HG03025 (cell line): ENCODE results near the gene ATP1B2.
A peak's percentile ranks its signal among the peaks of the same experiment; 100 is the strongest.

Experiments used
- ATAC-seq: cut with Tn5 transposase; IDR thresholded peaks from one replicate; pipeline ENCODE4 v1.9.1; 2021; ENCODE audit warnings: mild to moderate bottlenecking, moderate library complexity; ENCODE audit not compliant: unreplicated experiment, low FRiP score

ATP1B2 gene

GRCh38 chr17:7677388-7678067, 26.8 kb downstream of the ATP1B2 start:
- ATAC-seq = no peak

- no peak for ATAC-seq
Observed at GRCh38 chr17:7684851-7685532, 34.3 kb downstream of the ATP1B2 start.

GRCh38 chr17:7685533-7686221, 35.0 kb downstream of the ATP1B2 start:
- peak; percentile 32 for ATAC-seq

DNA sequence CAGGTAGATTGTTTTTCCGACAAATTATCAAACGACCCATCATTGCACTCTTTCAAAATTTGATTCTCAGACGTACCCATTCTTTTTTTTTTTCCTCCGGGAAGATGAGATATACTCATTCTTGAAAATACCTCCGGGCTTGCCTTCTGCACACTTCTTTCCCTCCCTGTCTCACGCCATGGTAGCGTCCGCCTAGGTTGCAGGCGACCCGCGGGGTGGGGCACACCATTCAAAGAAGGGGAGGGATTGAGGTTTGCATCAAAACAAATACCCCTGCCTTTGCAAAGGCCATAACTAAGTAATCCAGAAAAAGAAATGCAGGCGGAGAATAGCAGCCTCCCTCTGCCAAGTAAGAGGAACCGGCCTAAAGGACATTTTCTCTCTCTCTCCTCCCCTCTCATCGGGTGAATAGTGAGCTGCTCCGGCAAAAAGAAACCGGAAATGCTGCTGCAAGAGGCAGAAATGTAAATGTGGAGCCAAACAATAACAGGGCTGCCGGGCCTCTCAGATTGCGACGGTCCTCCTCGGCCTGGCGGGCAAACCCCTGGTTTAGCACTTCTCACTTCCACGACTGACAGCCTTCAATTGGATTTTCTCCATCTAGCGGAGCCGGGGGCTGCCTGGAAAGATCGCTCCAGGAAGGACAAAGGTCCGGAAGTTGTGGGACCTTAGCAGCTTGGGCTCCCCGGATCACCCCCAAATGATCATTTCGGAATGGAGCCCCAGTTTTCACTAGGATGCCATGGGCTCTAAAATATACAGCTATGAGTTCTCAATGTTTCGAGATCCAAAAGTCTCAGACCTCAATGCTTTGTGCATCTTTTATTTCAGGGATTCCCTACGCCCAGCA, 35.7 kb downstream of the ATP1B2 start:
- peak; percentile 51 for ATAC-seq

DNA sequence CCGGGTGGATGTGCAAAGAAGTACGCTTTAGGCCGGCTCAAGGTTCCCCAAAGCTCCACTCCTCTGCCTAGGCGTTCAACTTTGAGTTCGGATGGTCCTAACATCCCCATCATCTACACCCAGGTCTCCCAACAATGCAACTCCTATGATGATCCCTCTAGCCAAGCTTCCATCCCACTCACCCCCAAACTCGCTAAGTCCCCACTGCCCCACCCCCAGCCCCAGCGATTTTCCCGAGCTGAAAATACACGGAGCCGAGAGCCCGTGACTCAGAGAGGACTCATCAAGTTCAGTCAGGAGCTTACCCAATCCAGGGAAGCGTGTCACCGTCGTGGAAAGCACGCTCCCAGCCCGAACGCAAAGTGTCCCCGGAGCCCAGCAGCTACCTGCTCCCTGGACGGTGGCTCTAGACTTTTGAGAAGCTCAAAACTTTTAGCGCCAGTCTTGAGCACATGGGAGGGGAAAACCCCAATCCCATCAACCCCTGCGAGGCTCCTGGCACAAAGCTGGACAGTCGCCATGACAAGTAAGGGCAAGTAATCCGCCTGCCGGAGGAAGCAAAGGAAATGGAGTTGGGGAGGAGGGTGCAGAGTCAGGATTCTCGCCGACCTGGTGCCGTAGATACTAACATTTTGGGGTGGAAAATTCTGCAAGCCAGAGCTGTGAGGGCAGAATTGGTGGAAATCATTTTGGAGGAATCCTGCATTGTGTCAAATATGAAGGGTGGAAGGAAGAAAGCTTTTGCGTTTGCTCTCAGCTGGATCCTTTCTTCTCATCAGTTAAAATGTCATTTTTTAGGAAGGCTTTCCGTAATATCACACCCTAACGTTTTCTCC, 36.6 kb downstream of the ATP1B2 start, which contains the start of gene TP53:
TSS of gene TP53 (minus strand) at position 419 of the 836 bp plus-strand sequence. CDS start 10,896 bp downstream, outside the sequence.
- no peak for ATAC-seq

- peak; percentile 58 for ATAC-seq
Observed at GRCh38 chr17:7687908-7688807, 37.4 kb downstream of the ATP1B2 start, which contains the start of gene WRAP53. WRAP53 (plus strand) TSS chr17:7688477; CDS start chr17:7688649, 172 bp downstream.

- ATAC-seq = no peak
Observed at GRCh38 chr17:7688808-7689316, 38.1 kb downstream of the ATP1B2 start.

DNA sequence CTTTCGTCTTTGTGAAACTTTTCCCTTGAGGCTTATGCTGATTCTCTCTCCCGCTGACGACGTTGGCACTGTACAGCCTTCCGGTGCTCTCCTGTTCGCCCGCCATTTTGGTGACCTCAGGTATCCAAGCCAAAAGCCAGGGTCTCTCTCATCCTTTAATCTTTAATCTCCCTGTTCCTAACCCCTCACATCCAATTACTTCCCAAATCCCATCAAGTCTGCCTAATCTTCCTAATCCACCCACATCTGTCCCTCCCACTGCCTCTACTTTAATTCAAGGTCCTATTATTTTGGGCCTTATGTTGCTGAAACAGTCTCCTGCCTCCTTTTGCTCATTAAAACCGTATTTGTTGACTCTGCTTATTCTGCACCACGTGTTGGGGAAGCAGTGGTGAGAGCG, 44.9 kb downstream of the ATP1B2 start:
- ATAC-seq = no peak

DNA sequence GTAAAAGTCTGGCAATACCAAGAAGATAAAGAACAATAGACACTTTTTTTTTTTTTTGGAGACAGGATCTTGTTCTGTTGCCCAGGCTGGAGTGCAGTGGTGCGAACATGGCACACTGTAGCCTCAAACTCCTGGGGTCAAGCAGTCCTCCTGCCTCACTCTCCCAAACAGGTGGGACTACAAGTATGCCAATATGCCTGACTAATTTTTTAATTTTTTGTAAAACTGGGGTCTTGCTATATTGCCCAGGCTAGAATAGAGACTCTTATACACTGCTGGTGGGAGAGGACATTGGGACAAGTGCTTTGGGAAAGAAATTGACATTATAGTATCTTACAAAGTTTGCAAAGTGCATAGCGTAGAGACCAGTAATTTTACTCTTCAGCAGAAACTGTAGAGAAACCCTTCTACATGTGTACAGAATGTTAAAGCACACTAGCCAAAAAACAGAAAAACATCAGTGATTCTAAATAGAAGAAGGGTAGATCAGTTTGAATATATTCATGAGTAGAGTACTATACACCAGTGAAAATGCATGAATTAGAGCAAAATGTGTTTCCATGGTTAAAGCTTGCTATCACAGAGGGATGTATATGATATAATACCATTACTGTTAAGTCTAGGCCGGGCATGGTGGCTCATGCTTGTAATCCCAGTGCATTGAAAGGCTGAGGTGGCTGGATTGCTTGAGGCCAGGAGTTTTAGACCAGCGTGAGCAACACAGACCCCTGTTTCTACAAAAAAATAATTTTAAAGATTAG, 47.3 kb downstream of the ATP1B2 start:
- no peak for ATAC-seq

- no peak for ATAC-seq
Observed at GRCh38 chr17:7700510-7700909, 49.8 kb downstream of the ATP1B2 start.

DNA sequence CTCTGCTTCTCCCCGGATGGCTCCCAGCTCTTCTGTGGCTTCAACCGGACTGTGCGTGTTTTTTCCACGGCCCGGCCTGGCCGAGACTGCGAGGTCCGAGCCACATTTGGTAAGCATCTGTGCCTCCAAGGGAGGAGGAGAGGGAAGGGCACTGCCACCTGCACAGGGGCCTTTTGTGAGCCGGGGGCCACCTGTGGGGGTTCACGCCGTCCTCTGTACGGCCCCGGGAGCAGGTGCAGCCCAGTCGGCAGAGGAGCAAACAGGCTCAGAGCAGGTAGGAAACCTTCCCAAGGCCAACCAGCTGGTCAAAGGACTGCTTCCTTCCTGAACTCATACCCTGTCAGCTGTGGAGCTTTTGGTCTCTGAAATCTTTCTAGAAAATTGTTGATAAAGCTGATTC, 51.0 kb downstream of the ATP1B2 start:
- no peak for ATAC-seq

DNA sequence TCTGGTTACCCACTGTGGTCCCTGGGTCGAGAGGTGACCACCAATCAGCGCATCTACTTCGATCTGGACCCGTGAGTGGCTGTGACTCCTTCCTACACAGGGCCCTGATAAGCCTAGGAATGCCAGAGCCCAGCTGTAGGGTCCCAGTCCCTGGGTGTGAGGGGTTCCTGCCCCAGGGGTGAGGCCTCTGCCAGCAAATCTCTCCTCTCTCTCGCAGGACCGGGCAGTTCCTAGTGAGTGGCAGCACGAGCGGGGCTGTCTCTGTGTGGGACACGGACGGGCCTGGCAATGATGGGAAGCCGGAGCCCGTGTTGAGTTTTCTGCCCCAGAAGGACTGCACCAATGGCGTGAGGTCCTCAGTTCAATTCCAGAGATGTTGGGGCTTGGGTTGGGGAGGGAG, 52.0 kb downstream of the ATP1B2 start:
- no peak for ATAC-seq

GRCh38 chr17:7703584-7704479, 53.1 kb downstream of the ATP1B2 start:
- ATAC-seq = no peak

DNA sequence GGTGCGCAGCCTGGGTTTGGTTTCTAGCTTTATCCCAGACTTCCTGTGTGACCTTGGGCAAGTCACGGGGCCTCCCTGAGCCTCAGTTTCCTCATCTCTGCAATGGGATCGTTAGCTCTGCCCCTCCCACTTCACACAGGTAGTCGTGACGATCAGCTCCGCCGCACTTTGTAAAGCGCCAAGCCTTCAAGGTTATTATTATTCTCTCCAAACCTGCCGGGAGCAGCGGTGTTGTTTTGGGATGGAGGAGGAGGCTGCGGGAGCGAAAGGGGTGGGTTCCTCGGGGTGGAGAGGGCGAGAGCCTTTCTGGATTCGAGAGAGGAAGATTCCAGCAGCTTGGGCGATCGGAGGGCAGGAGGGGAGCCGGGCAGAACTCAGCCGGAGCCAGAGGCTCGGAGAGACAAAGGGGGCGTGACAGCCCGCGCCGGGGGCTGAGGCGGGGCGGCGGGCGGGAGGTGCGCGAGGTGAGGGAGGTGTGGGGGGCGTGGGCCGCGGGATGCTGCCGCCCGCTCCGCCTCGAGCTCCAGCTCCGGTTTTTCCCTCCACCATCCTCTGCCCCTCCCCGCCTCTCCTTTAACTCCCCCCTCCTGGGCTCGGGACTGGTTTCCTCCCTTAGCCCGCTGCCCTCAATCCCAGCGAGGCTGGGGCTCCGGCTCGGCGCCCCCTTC, 54.0 kb downstream of the ATP1B2 start, which contains the start of gene EFNB3:
TSS of gene EFNB3 (plus strand) at position 602 of the 668 bp plus-strand sequence. CDS start 397 bp downstream, outside the sequence.
- ATAC-seq = no peak

DNA sequence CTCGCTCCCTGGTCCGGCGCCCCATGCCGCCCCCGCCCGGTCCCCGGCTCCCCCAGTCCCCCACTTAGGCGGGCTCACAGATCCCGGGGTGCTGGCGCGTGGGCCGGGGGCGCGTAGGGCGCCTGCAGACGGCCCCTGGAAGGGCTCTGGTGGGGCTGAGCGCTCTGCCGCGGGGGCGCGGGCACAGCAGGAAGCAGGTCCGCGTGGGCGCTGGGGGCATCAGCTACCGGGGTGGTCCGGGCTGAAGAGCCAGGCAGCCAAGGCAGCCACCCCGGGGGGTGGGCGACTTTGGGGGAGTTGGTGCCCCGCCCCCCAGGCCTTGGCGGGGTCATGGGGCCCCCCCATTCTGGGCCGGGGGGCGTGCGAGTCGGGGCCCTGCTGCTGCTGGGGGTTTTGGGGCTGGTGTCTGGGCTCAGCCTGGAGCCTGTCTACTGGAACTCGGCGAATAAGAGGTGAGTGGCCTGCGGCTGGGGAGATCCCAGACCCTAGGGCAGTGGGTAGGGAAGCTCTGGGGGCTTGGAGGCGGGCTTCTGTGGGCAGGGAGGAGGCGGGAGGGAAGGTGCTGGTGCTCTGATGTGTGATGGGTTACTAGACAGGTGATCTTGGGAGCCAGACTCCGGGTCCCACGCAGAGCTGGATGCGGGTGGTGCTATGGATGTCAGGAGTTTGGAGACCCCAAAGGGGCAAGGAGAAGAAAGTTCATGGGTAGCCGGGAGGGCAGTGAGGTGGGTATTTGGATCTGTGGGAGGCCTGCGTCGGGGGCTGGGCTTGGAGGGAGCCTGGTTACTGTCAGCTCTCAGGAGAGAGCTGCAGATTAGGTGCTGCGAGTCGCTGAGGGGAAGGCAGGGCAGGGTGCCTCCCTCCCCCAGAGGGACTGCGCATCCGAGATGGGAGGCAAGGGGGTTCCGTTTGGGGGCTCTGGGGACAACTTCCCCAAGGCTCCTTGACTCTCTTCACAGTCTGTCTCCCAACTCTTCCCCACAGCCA, 54.8 kb downstream of the ATP1B2 start:
- no peak for ATAC-seq
